ENCODE data around the gene TMEM89. TPM values are rescaled to one million over a fixed set of nuclear protein-coding genes. Genes with fewer than 3 reads are reported as not detected.

Gene TMEM89
- total and polyA plus RNA-seq, 4 experiments from 2014 or later = not detected

- H3K27ac Mint-ChIP-seq = peak overlapping the region in 2 of 7 donors; percentile 37 to 82
- POLR2A ChIA-PET (ENCODE audit: partially characterized antibody) = no interaction called here
- H3K27me3 Mint-ChIP-seq = no peaks in the 10 kb centered on the region
- peaks cover 5 to 28% (median 10%) of the 10 kb centered on the region in 4 donors for H3K4me1 Mint-ChIP-seq
- Histone ChIP-seq H3K27ac (ENCODE audit: low read depth, low read length) (no peak overlapping the region), H3K27me3 (ENCODE audit: insufficient read depth, low read length) (no peaks in the 10 kb centered on the region), H3K9me3 (ENCODE audit: control insufficient read depth in 1 of 2, low read length in 2 of 2) (no peaks in the 10 kb centered on the region), H3K4me3 (ENCODE audit: low read length in 2 of 2) (no peak overlapping the region), H3K36me3 (ENCODE audit: insufficient read depth, low read length) (no peaks in the 10 kb centered on the region), H3K4me1 (ENCODE audit: insufficient read depth, low read length) (peaks cover 18% of the 10 kb centered on the region)
- H3K36me3 Mint-ChIP-seq = peaks cover 0 to 1% of the 10 kb centered on the region in 2 donors
- CTCF ChIA-PET (ENCODE audit: partially characterized antibody) = interaction anchor here (2.3 kb wide), 1 partner anchor 18 kb away, joined by 6 read pairs; the partner anchor contains the start of gene SLC26A6
- intact Hi-C loops (cut with micrococcal nuclease) = no loop called here
- DNase-seq = no peak
- peaks cover 0 to 4% (median 0%) of the 10 kb centered on the region in 8 donors for H3K9me3 Mint-ChIP-seq
- H3K4me3 Mint-ChIP-seq = peak overlapping the region in 3 of 8 donors; percentile 29 to 51 (median 35)
These were observed 31.6 kb upstream of the TMEM89 start for GRCh38 chr3:48652923-48653715.

GRCh38 chr3:48651771-48652170 lies 30.2 kb upstream of the TMEM89 start:
- Histone ChIP-seq H3K4me3 (ENCODE audit: low read length in 2 of 2) (no peak overlapping the region), H3K27me3 (ENCODE audit: insufficient read depth, low read length) (no peaks in the 10 kb centered on the region), H3K9me3 (ENCODE audit: control insufficient read depth in 1 of 2, low read length in 2 of 2) (no peaks in the 10 kb centered on the region), H3K4me1 (ENCODE audit: insufficient read depth, low read length) (peaks cover 12% of the 10 kb centered on the region), H3K36me3 (ENCODE audit: insufficient read depth, low read length) (no peaks in the 10 kb centered on the region), H3K27ac (ENCODE audit: low read depth, low read length) (no peak overlapping the region)
- peaks cover 0 to 1% of the 10 kb centered on the region in 2 donors for H3K36me3 Mint-ChIP-seq
- no peak overlapping the region for H3K27ac Mint-ChIP-seq
- no peaks in the 10 kb centered on the region for H3K27me3 Mint-ChIP-seq
- no peaks in the 10 kb centered on the region for H3K9me3 Mint-ChIP-seq
- POLR2A ChIA-PET (ENCODE audit: partially characterized antibody) = no interaction called here
- H3K4me3 Mint-ChIP-seq = no peak overlapping the region
- peaks cover 5 to 15% (median 10%) of the 10 kb centered on the region in 4 donors for H3K4me1 Mint-ChIP-seq
- CTCF ChIA-PET (ENCODE audit: partially characterized antibody) = no interaction called here
- intact Hi-C loops (cut with micrococcal nuclease) = no loop called here
- no peak for DNase-seq

DNA sequence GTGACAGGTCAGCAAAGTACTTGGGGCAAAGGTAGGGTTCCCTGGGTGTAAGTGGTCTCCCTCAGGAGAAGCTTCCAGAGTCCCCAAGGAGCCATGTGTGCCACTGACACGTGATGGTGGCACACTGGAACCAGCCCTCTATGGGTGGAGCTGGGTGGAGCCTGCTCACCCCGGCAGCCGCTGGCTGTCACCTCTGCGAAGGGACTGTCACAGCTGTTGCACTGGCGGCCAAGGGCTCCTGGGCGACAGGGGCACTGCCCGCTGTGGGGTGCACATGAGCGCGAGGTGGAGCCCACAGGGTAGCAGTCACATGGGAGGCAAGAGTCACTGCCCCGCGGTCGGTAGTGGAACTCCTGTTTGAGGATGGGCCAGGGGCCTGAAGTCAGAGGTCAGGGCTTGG lies 29.2 kb upstream of the TMEM89 start:
- Mint-ChIP-seq H3K9me3 (no peaks in the 10 kb centered on the region), H3K27ac (peak overlapping the region in 1 of 7 donors; percentile 23), H3K36me3 (no peaks in the 10 kb centered on the region), H3K4me1 (peaks cover 5 to 12% (median 8%) of the 10 kb centered on the region in 4 donors), H3K27me3 (no peaks in the 10 kb centered on the region), H3K4me3 (peak overlapping the region in 1 of 8 donors; percentile 20)
- DNase-seq = no peak
- H3K27me3 ChIP-seq (ENCODE audit: insufficient read depth, low read length) = no peaks in the 10 kb centered on the region
- no peak overlapping the region for H3K4me3 ChIP-seq (ENCODE audit: low read length in 2 of 2)
- peaks cover 8% of the 10 kb centered on the region for H3K4me1 ChIP-seq (ENCODE audit: insufficient read depth, low read length)
- no peak overlapping the region for H3K27ac ChIP-seq (ENCODE audit: low read depth, low read length)
- POLR2A ChIA-PET (ENCODE audit: partially characterized antibody) = no interaction called here
- H3K36me3 ChIP-seq (ENCODE audit: insufficient read depth, low read length) = no peaks in the 10 kb centered on the region
- no peaks in the 10 kb centered on the region for H3K9me3 ChIP-seq (ENCODE audit: control insufficient read depth in 1 of 2, low read length in 2 of 2)
- intact Hi-C loops (cut with micrococcal nuclease) = no loop called here
- CTCF ChIA-PET (ENCODE audit: partially characterized antibody) = no interaction called here

GRCh38 chr3:48648188-48648850 lies 26.8 kb upstream of the TMEM89 start:
- no peak overlapping the region for H3K4me3 ChIP-seq (ENCODE audit: low read length in 2 of 2)
- Mint-ChIP-seq H3K27me3 (no peaks in the 10 kb centered on the region), H3K27ac (no peak overlapping the region), H3K4me1 (no peaks in the 10 kb centered on the region), H3K4me3 (no peak overlapping the region), H3K9me3 (no peaks in the 10 kb centered on the region), H3K36me3 (no peaks in the 10 kb centered on the region)
- DNase-seq = no peak
- no peaks in the 10 kb centered on the region for H3K36me3 ChIP-seq (ENCODE audit: insufficient read depth, low read length)
- ChIA-PET CTCF (ENCODE audit: partially characterized antibody) (interaction anchor here (1.4 kb wide), 1 partner anchor 16 kb away, joined by 3 read pairs; no protein-coding TSS in a partner anchor), POLR2A (ENCODE audit: partially characterized antibody) (no interaction called here)
- H3K9me3 ChIP-seq (ENCODE audit: control insufficient read depth in 1 of 2, low read length in 2 of 2) = no peaks in the 10 kb centered on the region
- intact Hi-C loops (cut with micrococcal nuclease) = no loop called here
- no peaks in the 10 kb centered on the region for H3K4me1 ChIP-seq (ENCODE audit: insufficient read depth, low read length)
- H3K27ac ChIP-seq (ENCODE audit: low read depth, low read length) = no peak overlapping the region
- H3K27me3 ChIP-seq (ENCODE audit: insufficient read depth, low read length) = no peaks in the 10 kb centered on the region

DNA sequence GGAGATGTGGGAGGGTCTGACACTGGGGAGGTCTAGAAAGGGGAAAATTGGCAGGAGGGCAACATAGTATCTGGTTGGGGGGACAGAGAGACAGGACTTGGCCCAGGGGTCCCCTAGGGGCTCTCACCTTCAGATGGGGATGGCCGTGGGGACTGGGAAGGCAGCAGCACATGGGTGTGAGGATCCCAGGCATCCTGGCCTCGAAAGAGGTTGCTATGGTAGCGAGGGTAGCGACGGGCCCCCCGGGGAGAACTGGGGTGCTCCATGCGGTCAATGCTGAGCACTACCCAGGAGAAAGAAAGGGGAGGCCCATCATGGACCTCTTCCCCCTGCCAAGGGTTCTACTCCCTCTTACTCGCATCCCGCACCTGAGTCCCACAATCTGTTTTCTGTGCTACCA lies 26.1 kb upstream of the TMEM89 start:
- no peak for DNase-seq
- Mint-ChIP-seq H3K9me3 (no peaks in the 10 kb centered on the region), H3K36me3 (no peaks in the 10 kb centered on the region), H3K4me3 (no peak overlapping the region), H3K27ac (no peak overlapping the region), H3K4me1 (no peaks in the 10 kb centered on the region), H3K27me3 (no peaks in the 10 kb centered on the region)
- H3K4me1 ChIP-seq (ENCODE audit: insufficient read depth, low read length) = no peaks in the 10 kb centered on the region
- H3K36me3 ChIP-seq (ENCODE audit: insufficient read depth, low read length) = no peaks in the 10 kb centered on the region
- ChIA-PET CTCF (ENCODE audit: partially characterized antibody) (no interaction called here), POLR2A (ENCODE audit: partially characterized antibody) (no interaction called here)
- intact Hi-C loops (cut with micrococcal nuclease) = no loop called here
- H3K27me3 ChIP-seq (ENCODE audit: insufficient read depth, low read length) = no peaks in the 10 kb centered on the region
- no peak overlapping the region for H3K27ac ChIP-seq (ENCODE audit: low read depth, low read length)
- no peak overlapping the region for H3K4me3 ChIP-seq (ENCODE audit: low read length in 2 of 2)
- H3K9me3 ChIP-seq (ENCODE audit: control insufficient read depth in 1 of 2, low read length in 2 of 2) = no peaks in the 10 kb centered on the region

DNA sequence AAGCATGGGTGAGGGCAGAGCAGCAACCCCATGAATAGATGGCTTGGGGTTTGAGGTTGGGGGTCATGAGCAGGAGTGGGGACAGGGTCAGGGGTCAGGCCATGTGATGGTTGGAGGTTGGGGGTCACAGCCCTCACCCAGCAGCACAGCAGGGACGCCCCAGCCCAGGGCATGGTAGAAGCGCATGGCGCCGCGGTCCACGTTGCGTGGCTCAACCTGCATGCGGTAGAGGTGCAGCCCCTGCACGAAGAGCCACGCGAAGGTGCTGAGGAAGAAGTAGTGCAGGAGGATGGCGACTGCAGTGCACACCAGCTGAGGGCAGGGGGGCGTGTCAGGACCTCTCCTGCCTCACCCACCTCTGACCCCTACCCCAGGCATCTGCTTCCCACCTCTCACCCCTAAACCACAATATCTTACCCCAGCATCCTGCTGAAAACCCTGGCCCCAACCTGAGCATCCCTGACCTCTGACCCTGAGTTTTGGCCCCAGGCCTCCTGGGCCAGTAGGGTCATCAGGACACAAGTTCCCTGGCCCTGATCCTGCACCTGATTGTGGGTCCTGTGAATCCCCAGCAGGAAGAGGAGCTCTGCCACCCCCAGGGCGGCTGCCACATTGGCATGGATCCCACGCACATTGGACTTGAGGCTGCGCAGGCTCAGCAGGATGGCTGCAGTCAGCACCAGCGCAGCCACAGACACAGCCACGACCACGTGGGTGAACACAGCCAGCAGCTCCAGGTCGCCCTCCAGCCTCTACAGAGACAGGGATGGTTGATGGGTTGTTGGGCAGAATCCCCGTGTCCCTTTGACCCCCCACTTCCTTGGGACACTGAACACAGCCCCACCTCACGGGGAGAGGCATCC lies 23.6 kb upstream of the TMEM89 start:
- no peak for DNase-seq
- Mint-ChIP-seq H3K36me3 (no peaks in the 10 kb centered on the region), H3K27me3 (peaks cover 0 to 1% of the 10 kb centered on the region in 2 donors), H3K4me3 (no peak overlapping the region), H3K4me1 (no peaks in the 10 kb centered on the region), H3K9me3 (peaks cover 0 to 2% (median 0%) of the 10 kb centered on the region in 8 donors), H3K27ac (no peak overlapping the region)
- no peaks in the 10 kb centered on the region for H3K9me3 ChIP-seq (ENCODE audit: control insufficient read depth in 1 of 2, low read length in 2 of 2)
- no peaks in the 10 kb centered on the region for H3K27me3 ChIP-seq (ENCODE audit: insufficient read depth, low read length)
- intact Hi-C loops (cut with micrococcal nuclease) = no loop called here
- H3K4me3 ChIP-seq (ENCODE audit: low read length in 2 of 2) = no peak overlapping the region
- H3K36me3 ChIP-seq (ENCODE audit: insufficient read depth, low read length) = no peaks in the 10 kb centered on the region
- ChIA-PET POLR2A (ENCODE audit: partially characterized antibody) (no interaction called here), CTCF (ENCODE audit: partially characterized antibody) (no interaction called here)
- H3K27ac ChIP-seq (ENCODE audit: low read depth, low read length) = no peak overlapping the region
- H3K4me1 ChIP-seq (ENCODE audit: insufficient read depth, low read length) = no peaks in the 10 kb centered on the region

DNA sequence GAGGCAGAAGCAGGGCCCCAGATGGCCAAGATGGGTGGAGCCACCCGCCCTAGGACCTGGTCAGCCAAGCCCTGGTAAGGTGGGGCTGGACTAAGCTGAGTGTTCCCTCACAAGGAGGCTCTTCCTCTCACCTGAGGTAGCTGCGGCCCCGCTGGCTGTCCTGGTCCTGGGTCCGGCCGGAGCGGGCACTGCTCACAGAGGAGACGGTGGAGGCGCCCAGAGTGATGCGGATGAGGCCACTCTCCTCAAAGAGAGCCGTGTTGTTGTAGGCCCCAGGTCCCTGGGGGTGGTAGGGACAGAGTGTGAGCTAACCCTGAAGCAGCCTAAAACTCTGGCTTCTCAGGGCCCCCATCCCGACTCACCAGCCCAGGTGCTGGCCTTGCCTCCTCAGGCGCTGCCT lies 21.0 kb upstream of the TMEM89 start:
- intact Hi-C loops (cut with micrococcal nuclease) = no loop called here
- no peak overlapping the region for H3K27ac ChIP-seq (ENCODE audit: low read depth, low read length)
- Mint-ChIP-seq H3K27ac (no peak overlapping the region), H3K4me3 (no peak overlapping the region), H3K4me1 (no peaks in the 10 kb centered on the region), H3K9me3 (peaks cover 0 to 2% (median 0%) of the 10 kb centered on the region in 8 donors), H3K27me3 (peaks cover 0 to 1% of the 10 kb centered on the region in 2 donors), H3K36me3 (no peaks in the 10 kb centered on the region)
- H3K27me3 ChIP-seq (ENCODE audit: insufficient read depth, low read length) = no peaks in the 10 kb centered on the region
- H3K9me3 ChIP-seq (ENCODE audit: control insufficient read depth in 1 of 2, low read length in 2 of 2) = no peaks in the 10 kb centered on the region
- no peak overlapping the region for H3K4me3 ChIP-seq (ENCODE audit: low read length in 2 of 2)
- ChIA-PET POLR2A (ENCODE audit: partially characterized antibody) (no interaction called here), CTCF (ENCODE audit: partially characterized antibody) (no interaction called here)
- no peaks in the 10 kb centered on the region for H3K4me1 ChIP-seq (ENCODE audit: insufficient read depth, low read length)
- no peaks in the 10 kb centered on the region for H3K36me3 ChIP-seq (ENCODE audit: insufficient read depth, low read length)
- DNase-seq = peak in 1 of 5 donors; percentile 6
